ENCODE results near the gene MISP3. TPM values are rescaled to one million over a fixed set of nuclear protein-coding genes. Genes with fewer than 3 reads are reported as not detected.

Gene MISP3
- total and polyA plus RNA-seq, 2 of the 8 experiments (the other 6 are each of a cell fraction or from before 2014, with no cell fraction given) = 0.74 to 1.4 TPM

GRCh38 chr19:14088634-14089411 lies 16.2 kb downstream of the MISP3 start (continued):
- TF ChIP-seq KDM4A (IDR thresholded peaks at IDR 0.05; ENCODE audit: low read depth, low read length, severe bottlenecking) = no peak
- TF ChIP-seq TBP (IDR thresholded peaks at IDR 0.05; ENCODE audit: low read depth, low read length) = no peak
- no peak for TF ChIP-seq ASH2L (IDR thresholded peaks at IDR 0.05; ENCODE audit: low read length)
- TF ChIP-seq TCF12 (IDR thresholded peaks at IDR 0.05; ENCODE audit: low read depth, low read length) = no peak
- TF ChIP-seq GTF2F1 (IDR thresholded peaks at IDR 0.05; ENCODE audit: borderline replicate concordance, low read depth, low read length) = no peak
- no peak for TF ChIP-seq CHD7 (IDR thresholded peaks at IDR 0.05; ENCODE audit: insufficient replicate concordance, low read length)
- TF ChIP-seq EGR1 (IDR thresholded peaks at IDR 0.05; ENCODE audit: borderline replicate concordance, low read depth, low read length) = no peak
